Glutamatergic neuron (in vitro differentiated cells): ENCODE measurements around the gene VRK1. TPM values are rescaled to one million over a fixed set of nuclear protein-coding genes. Genes with fewer than 3 reads are reported as not detected.

Source experiments
- DNase-seq: peaks from one replicate; pipeline ENCODE4 v3.0.0; 2022
- H3K27ac Mint-ChIP-seq: one replicate; pipeline ENCODE4 v1.8.0; 2020; ENCODE audit warnings: mild to moderate bottlenecking, mixed read lengths, inconsistent platforms; ENCODE audit not compliant: unreplicated experiment
- H3K27me3 Mint-ChIP-seq: one replicate; pipeline ENCODE4 v1.8.0; 2020; ENCODE audit warnings: mild to moderate bottlenecking, moderate library complexity, mixed read lengths, inconsistent platforms; ENCODE audit not compliant: unreplicated experiment
- H3K36me3 Mint-ChIP-seq: one replicate; pipeline ENCODE4 v1.8.0; 2020; ENCODE audit warnings: mild to moderate bottlenecking, mixed read lengths, inconsistent platforms; ENCODE audit not compliant: unreplicated experiment
- H3K4me1 Mint-ChIP-seq: one replicate; pipeline ENCODE4 v1.8.0; 2020; ENCODE audit warnings: mild to moderate bottlenecking, low read depth, mixed read lengths, inconsistent platforms; ENCODE audit not compliant: unreplicated experiment
- H3K4me3 Mint-ChIP-seq: one replicate; pipeline ENCODE4 v1.8.0; 2020; ENCODE audit warnings: mild to moderate bottlenecking, mixed read lengths, inconsistent platforms; ENCODE audit not compliant: unreplicated experiment
- H3K9me3 Mint-ChIP-seq: one replicate; pipeline ENCODE4 v1.8.0; 2020; ENCODE audit warnings: mild to moderate bottlenecking, moderate library complexity, mixed read lengths, inconsistent platforms; ENCODE audit not compliant: unreplicated experiment
- total RNA-seq: library from RNA; stranded (reverse); fragmentation: NEBNext Ultra II Directional; extraction: Animal tissue kit (Norgen Biotek cat#: 25700); gene quantifications from one replicate; pipeline ENCODE4 v1.2.1, GENCODE V29; 2021; ENCODE audit not compliant: unreplicated experiment
- TF ChIP-seq, protein P1 (sequence below): fragments of 200-600 bp; sonication (generic); IDR thresholded peaks from one replicate; pipeline ENCODE4 v1.5.0; 2021; ENCODE audit not compliant: partially characterized antibody, unreplicated experiment

VRK1 gene
- total RNA-seq, 1 donor from 2014 or later = 50.5 TPM

DNA sequence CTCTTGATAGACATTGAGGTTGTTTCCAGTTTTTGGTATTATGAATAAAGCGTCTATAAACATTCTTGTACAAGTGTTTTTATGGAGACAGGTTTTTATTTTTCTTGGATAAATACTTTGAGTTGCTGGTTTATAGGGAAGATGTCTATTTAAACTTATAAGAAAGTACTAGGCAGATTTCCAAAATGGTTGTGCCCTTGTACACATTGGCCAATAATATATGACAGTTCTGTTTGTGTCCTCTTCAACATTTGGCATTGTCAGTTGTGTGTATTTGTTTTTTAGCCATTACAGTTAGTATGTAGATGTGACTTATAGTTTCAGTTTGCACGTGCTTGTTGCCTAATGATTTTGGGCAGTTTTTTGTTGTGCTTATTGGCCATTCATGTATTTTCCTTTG is 42.1 kb downstream of the VRK1 start:
- Mint-ChIP-seq H3K27ac (no peak overlapping the region), H3K4me1 (no peaks in the 10 kb centered on the region), H3K9me3 (no peaks in the 10 kb centered on the region), H3K36me3 (no peaks in the 10 kb centered on the region), H3K27me3 (no peaks in the 10 kb centered on the region), H3K4me3 (no peak overlapping the region)
- DNase-seq = no peak
- TF ChIP-seq, protein P1, sequence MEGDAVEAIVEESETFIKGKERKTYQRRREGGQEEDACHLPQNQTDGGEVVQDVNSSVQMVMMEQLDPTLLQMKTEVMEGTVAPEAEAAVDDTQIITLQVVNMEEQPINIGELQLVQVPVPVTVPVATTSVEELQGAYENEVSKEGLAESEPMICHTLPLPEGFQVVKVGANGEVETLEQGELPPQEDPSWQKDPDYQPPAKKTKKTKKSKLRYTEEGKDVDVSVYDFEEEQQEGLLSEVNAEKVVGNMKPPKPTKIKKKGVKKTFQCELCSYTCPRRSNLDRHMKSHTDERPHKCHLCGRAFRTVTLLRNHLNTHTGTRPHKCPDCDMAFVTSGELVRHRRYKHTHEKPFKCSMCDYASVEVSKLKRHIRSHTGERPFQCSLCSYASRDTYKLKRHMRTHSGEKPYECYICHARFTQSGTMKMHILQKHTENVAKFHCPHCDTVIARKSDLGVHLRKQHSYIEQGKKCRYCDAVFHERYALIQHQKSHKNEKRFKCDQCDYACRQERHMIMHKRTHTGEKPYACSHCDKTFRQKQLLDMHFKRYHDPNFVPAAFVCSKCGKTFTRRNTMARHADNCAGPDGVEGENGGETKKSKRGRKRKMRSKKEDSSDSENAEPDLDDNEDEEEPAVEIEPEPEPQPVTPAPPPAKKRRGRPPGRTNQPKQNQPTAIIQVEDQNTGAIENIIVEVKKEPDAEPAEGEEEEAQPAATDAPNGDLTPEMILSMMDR = no peak

GRCh38 chr14:96843137-96843536 is 46.0 kb downstream of the VRK1 start:
- Mint-ChIP-seq H3K9me3 (no peaks in the 10 kb centered on the region), H3K4me1 (no peaks in the 10 kb centered on the region)

DNA sequence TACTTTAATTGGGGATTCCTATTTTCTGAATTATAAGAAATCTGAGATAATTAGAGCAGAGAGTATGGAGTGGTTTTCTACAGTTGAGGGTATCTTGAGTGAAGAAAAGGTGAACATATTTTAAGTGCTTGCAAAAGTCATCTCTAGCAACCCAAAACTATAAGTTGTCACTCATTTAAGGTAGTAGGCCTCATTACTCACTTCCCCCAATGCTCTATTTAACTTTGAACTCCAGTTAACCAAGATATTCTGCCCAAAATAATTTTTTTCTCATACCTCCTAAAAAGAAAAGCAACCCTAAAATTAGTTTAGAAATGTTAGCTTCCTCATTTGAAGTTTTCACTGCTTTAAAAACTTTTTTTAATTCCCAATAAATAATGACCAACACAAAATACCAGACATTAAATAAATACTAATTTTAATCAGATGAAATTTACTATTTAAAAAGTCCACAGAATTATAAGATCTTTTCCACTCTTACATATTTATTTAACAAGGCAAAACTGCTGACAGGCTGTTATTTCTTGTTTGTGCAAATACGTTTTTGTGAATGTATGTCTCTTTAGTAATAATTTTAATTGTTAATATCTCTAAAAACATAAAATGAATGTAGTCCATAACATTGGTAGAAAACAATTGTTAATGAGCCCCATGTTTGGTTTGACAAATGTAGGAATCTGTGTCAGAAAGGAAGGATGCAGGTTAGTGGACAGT is 47.8 kb downstream of the VRK1 start:
- TF ChIP-seq, protein P1 = no peak

More at GRCh38 chr14:96843137-96843536, 46.0 kb downstream of the VRK1 start:
- Mint-ChIP-seq H3K4me3 (no peak overlapping the region), H3K27ac (no peak overlapping the region), H3K27me3 (no peaks in the 10 kb centered on the region), H3K36me3 (no peaks in the 10 kb centered on the region)
- DNase-seq = no peak
- TF ChIP-seq, protein P1 = no peak

DNA sequence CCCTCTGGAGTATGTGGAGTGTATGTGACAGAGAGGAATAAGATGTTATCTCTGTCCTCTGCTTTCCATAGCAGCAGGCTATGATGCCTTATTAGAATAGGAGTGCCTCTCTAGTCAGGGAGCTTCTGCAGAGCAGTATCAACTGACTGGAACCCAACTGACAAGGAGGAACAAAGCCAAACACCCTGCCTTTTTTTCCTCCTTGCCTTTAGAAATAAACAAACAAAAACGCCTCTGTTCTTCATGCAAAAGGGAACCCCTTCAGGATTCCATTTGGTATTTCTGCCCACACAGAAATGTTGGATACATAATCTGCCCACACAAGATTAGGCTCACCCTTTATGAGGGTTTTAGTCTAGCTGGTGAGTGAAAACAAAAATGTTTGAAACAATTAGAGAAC is 50.3 kb downstream of the VRK1 start:
- Mint-ChIP-seq H3K27ac (no peak overlapping the region), H3K27me3 (no peaks in the 10 kb centered on the region), H3K9me3 (no peaks in the 10 kb centered on the region), H3K4me3 (no peak overlapping the region), H3K36me3 (no peaks in the 10 kb centered on the region), H3K4me1 (no peaks in the 10 kb centered on the region)
- TF ChIP-seq, protein P1 = no peak
- no peak for DNase-seq

More for the DNA sequence above, 47.8 kb downstream of the VRK1 start:
- Mint-ChIP-seq H3K4me1 (no peaks in the 10 kb centered on the region), H3K27ac (no peak overlapping the region), H3K27me3 (no peaks in the 10 kb centered on the region), H3K36me3 (no peaks in the 10 kb centered on the region), H3K9me3 (no peaks in the 10 kb centered on the region), H3K4me3 (no peak overlapping the region)
- no peak for DNase-seq

DNA sequence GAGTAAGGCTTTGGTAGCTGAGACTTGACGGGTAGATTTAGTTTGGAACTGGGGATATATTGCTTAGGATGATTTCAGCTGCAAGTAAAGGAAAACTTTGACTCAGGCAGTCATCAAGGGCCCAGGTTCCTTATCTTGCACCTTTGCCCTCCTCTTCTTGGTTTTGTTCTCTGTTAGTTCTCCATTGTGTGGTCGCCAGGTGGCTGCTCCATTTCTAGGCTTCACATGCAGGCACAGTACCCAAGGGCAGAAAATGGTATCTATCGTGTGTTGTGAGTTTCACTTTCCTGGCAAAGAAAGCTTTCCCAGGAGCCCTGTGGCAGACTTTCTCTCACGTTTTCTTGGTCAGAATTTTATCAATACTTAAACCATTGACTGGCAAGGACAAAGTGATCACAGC is 50.8 kb downstream of the VRK1 start:
- Mint-ChIP-seq H3K27me3 (no peaks in the 10 kb centered on the region), H3K9me3 (no peaks in the 10 kb centered on the region), H3K4me1 (no peaks in the 10 kb centered on the region), H3K36me3 (no peaks in the 10 kb centered on the region), H3K27ac (no peak overlapping the region), H3K4me3 (no peak overlapping the region)
- DNase-seq = no peak
- TF ChIP-seq, protein P1 = no peak
